KOPT-K1 (cell line): Measurements from ENCODE around the gene PTPN13.
"Not testable (repeated sequence)": the region's sequence is repeated elsewhere in the genome, so short reads cannot be mapped to it uniquely, and the experiment has no call there.

Experiments
- H3K27ac ChIP-seq: fragments of 200-600 bp; sonication (generic); 2 replicates; pipeline ENCODE4 v1.5.1; 2016; ENCODE audit warnings: antibody characterized with exemption, mild to moderate bottlenecking, low read depth, low read length; ENCODE audit not compliant: poor library complexity, severe bottlenecking
- H3K36me3 ChIP-seq: fragments of 200-600 bp; sonication (generic); 2 replicates; pipeline ENCODE4 v1.5.1; 2017; ENCODE audit warnings: antibody characterized with exemption, mild to moderate bottlenecking, low read length, moderate library complexity; ENCODE audit not compliant: insufficient read depth
- H3K9me3 ChIP-seq: fragments of 200-600 bp; sonication (generic); 2 replicates; pipeline ENCODE4 v1.5.1; 2017; ENCODE audit warnings: antibody characterized with exemption, low read length, mild to moderate bottlenecking; ENCODE audit not compliant: insufficient read depth, poor library complexity, severe bottlenecking

PTPN13 gene

GRCh38 chr4:86706923-86707597 is 112.9 kb downstream of the PTPN13 start:
- no peak overlapping the region for H3K27ac ChIP-seq
- H3K36me3 ChIP-seq = no peaks in the 10 kb centered on the region
- no peaks in the 10 kb centered on the region for H3K9me3 ChIP-seq

- Histone ChIP-seq H3K36me3 (no peaks in the 10 kb centered on the region), H3K27ac (no peak overlapping the region), H3K9me3 (no peaks in the 10 kb centered on the region)
Measured at GRCh38 chr4:86717651-86718050, 123.5 kb downstream of the PTPN13 start.

- no peaks in the 10 kb centered on the region for H3K36me3 ChIP-seq
- H3K9me3 ChIP-seq = no peaks in the 10 kb centered on the region
- H3K27ac ChIP-seq = no peak overlapping the region
Measured at GRCh38 chr4:86718152-86718551, 124.0 kb downstream of the PTPN13 start.

GRCh38 chr4:86719149-86719548 is 125.0 kb downstream of the PTPN13 start:
- H3K36me3 ChIP-seq, H3K27ac ChIP-seq, H3K9me3 ChIP-seq: not testable (repeated sequence)

- Histone ChIP-seq H3K9me3 (no peaks in the 10 kb centered on the region), H3K27ac (no peak overlapping the region), H3K36me3 (no peaks in the 10 kb centered on the region)
Measured at GRCh38 chr4:86720508-86721068, 126.5 kb downstream of the PTPN13 start.

GRCh38 chr4:86721412-86721811 is 127.3 kb downstream of the PTPN13 start:
- H3K36me3 ChIP-seq = no peaks in the 10 kb centered on the region
- no peak overlapping the region for H3K27ac ChIP-seq
- no peaks in the 10 kb centered on the region for H3K9me3 ChIP-seq

- no peaks in the 10 kb centered on the region for H3K9me3 ChIP-seq
- no peaks in the 10 kb centered on the region for H3K36me3 ChIP-seq
- no peak overlapping the region for H3K27ac ChIP-seq
Measured at GRCh38 chr4:86730310-86730709, 136.2 kb downstream of the PTPN13 start.

- Histone ChIP-seq H3K36me3 (no peaks in the 10 kb centered on the region), H3K9me3 (peaks cover 9% of the 10 kb centered on the region), H3K27ac (no peak overlapping the region)
Measured at GRCh38 chr4:86737244-86737643, 143.1 kb downstream of the PTPN13 start.

- H3K36me3 ChIP-seq = no peaks in the 10 kb centered on the region
- H3K27ac ChIP-seq = no peak overlapping the region
- H3K9me3 ChIP-seq = peaks cover 9% of the 10 kb centered on the region
Measured at GRCh38 chr4:86741846-86742245, 147.7 kb downstream of the PTPN13 start.

GRCh38 chr4:86744570-86744969 is 150.5 kb downstream of the PTPN13 start:
- H3K36me3 ChIP-seq = no peaks in the 10 kb centered on the region
- peaks cover 9% of the 10 kb centered on the region for H3K9me3 ChIP-seq
- H3K27ac ChIP-seq = no peak overlapping the region

- H3K36me3 ChIP-seq = no peaks in the 10 kb centered on the region
- no peaks in the 10 kb centered on the region for H3K9me3 ChIP-seq
- no peak overlapping the region for H3K27ac ChIP-seq
Measured at GRCh38 chr4:86749121-86749520, 155.0 kb downstream of the PTPN13 start.

GRCh38 chr4:86755388-86755787 is 161.3 kb downstream of the PTPN13 start:
- Histone ChIP-seq H3K9me3 (no peaks in the 10 kb centered on the region), H3K27ac (no peak overlapping the region), H3K36me3 (no peaks in the 10 kb centered on the region)

GRCh38 chr4:86757468-86757867 is 163.4 kb downstream of the PTPN13 start:
- Histone ChIP-seq H3K36me3 (no peaks in the 10 kb centered on the region), H3K27ac (no peak overlapping the region), H3K9me3 (no peaks in the 10 kb centered on the region)

- Histone ChIP-seq H3K9me3 (no peaks in the 10 kb centered on the region), H3K36me3 (no peaks in the 10 kb centered on the region), H3K27ac (no peak overlapping the region)
Measured at GRCh38 chr4:86759298-86759697, 165.2 kb downstream of the PTPN13 start.

GRCh38 chr4:86762649-86763048 is 168.5 kb downstream of the PTPN13 start:
- Histone ChIP-seq H3K36me3 (no peaks in the 10 kb centered on the region), H3K27ac (no peak overlapping the region), H3K9me3 (no peaks in the 10 kb centered on the region)

GRCh38 chr4:86769794-86770193 is 175.7 kb downstream of the PTPN13 start:
- Histone ChIP-seq H3K27ac (no peak overlapping the region), H3K9me3 (no peaks in the 10 kb centered on the region), H3K36me3 (no peaks in the 10 kb centered on the region)
